Activated naive CD4-positive, alpha-beta T cell treated with anti-CD3 and anti-CD28 coated beads, Interleukin-2, amount 50 U/mL, for 24 hours (primary cell): Measurements from ENCODE around the gene UCK1.

Experiments used
- H3K27ac Mint-ChIP-seq: one replicate; pipeline ENCODE4 v1.8.0; 2021; ENCODE audit warnings: mild to moderate bottlenecking, mixed read lengths
- H3K27me3 Mint-ChIP-seq: one replicate; pipeline ENCODE4 v1.8.0; 2021; ENCODE audit warnings: mixed read lengths
- H3K36me3 Mint-ChIP-seq: one replicate; pipeline ENCODE4 v1.8.0; 2021; ENCODE audit warnings: mixed read lengths
- H3K4me1 Mint-ChIP-seq: one replicate; pipeline ENCODE4 v1.8.0; 2021; ENCODE audit warnings: mixed read lengths
- H3K4me3 Mint-ChIP-seq: one replicate; pipeline ENCODE4 v1.8.0; 2021; ENCODE audit warnings: mild to moderate bottlenecking, mixed read lengths
- H3K9me3 Mint-ChIP-seq: one replicate; pipeline ENCODE4 v1.8.0; 2021; ENCODE audit warnings: mixed read lengths

The UCK1 gene

DNA sequence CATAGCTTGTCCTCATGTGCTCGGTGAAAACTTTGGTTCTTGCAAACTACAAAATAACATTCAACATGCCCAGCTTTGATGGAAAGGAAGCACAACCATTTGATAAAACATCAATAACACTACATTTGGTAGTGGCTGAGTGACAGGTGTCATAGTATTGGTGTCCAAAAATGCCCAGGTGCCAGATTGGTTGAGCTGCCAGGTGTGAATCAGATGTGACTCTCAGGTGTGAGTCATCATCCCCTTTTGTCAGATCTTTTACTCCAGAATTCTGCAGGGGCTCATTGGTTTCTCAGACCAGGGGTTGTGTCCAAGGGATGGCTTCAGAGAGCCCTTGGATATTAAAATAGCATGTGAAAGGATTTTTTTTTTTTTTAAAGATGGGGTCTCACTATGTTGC is 50.8 kb downstream of the UCK1 start:
- peaks cover 2% of the 10 kb centered on the region for H3K36me3 Mint-ChIP-seq

DNA sequence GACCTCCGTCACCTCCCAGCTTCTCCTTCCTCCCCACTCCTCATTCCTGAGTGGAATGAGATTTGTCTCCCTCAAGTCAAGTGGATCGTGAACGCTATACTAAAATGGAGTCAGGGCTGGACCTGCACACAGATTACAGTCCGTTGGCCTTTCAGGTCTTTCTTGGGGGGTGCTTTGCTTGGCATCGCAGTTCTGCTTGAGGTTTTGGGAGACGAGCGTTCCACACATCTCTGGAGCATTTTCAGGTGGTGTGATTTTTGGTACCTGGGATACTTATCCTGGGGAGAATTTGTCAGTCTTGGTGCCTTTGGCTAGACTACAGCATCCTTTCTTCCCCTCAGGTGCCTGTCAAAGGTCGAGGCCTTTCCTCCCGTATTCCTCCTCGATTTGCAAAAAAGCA is 52.2 kb downstream of the UCK1 start:
- Mint-ChIP-seq H3K4me1 (no peaks in the 10 kb centered on the region), H3K4me3 (no peak overlapping the region), H3K27me3 (no peaks in the 10 kb centered on the region), H3K9me3 (no peaks in the 10 kb centered on the region), H3K27ac (no peak overlapping the region), H3K36me3 (peaks cover 2% of the 10 kb centered on the region)

More for the DNA sequence above, 50.8 kb downstream of the UCK1 start:
- H3K4me1 Mint-ChIP-seq, result no peaks in the 10 kb centered on the region
- no peaks in the 10 kb centered on the region for H3K27me3 Mint-ChIP-seq
- no peaks in the 10 kb centered on the region for H3K9me3 Mint-ChIP-seq
- no peak overlapping the region for H3K4me3 Mint-ChIP-seq
- H3K27ac Mint-ChIP-seq, result peak overlapping the region; percentile 70

GRCh38 chr9:131478421-131478868 is 52.6 kb downstream of the UCK1 start:
- H3K27ac Mint-ChIP-seq, result peak overlapping the region; percentile 76
- no peaks in the 10 kb centered on the region for H3K27me3 Mint-ChIP-seq
- peaks cover 2% of the 10 kb centered on the region for H3K36me3 Mint-ChIP-seq
- no peak overlapping the region for H3K4me3 Mint-ChIP-seq
- H3K4me1 Mint-ChIP-seq, result no peaks in the 10 kb centered on the region
- no peaks in the 10 kb centered on the region for H3K9me3 Mint-ChIP-seq

GRCh38 chr9:131477816-131478419 is 53.1 kb downstream of the UCK1 start:
- Mint-ChIP-seq H3K4me1 (no peaks in the 10 kb centered on the region), H3K4me3 (no peak overlapping the region), H3K27ac (peak overlapping the region; percentile 76), H3K36me3 (peaks cover 2% of the 10 kb centered on the region), H3K9me3 (no peaks in the 10 kb centered on the region), H3K27me3 (no peaks in the 10 kb centered on the region)

GRCh38 chr9:131477367-131477766 is 53.7 kb downstream of the UCK1 start:
- Mint-ChIP-seq H3K4me3 (no peak overlapping the region), H3K9me3 (no peaks in the 10 kb centered on the region), H3K36me3 (peaks cover 4% of the 10 kb centered on the region), H3K27me3 (no peaks in the 10 kb centered on the region), H3K27ac (no peak overlapping the region), H3K4me1 (no peaks in the 10 kb centered on the region)

DNA sequence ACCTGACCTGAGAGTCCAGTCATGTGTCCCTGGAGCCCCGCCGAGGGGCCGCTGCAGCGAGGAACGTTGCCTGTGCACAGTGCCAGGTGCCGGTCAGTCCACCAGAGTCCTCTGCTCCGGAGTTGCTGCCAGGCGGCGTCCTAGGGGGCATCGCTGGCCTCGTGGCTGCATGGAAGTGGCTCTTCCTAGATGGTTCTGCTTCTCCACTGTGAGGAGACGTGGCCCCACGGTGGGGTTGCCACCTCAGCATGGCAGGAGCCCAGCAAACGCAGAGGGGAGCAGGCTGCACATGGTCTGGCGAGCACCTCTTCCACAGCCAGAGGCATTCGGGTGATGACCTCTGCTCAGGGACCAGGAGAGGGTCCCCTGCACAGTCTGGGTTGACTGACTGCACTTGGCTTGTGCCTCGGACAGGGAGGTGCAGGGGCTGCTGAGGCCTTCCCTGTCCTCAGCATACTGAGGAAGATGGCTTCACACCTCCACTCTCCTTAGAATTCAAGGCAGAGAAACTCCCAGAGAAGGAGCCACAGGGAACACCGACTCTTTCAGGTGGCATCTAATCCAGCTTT is 54.2 kb downstream of the UCK1 start:
- Mint-ChIP-seq H3K27ac (no peak overlapping the region), H3K4me3 (no peak overlapping the region), H3K27me3 (no peaks in the 10 kb centered on the region), H3K9me3 (no peaks in the 10 kb centered on the region), H3K4me1 (no peaks in the 10 kb centered on the region), H3K36me3 (peaks cover 4% of the 10 kb centered on the region)

DNA sequence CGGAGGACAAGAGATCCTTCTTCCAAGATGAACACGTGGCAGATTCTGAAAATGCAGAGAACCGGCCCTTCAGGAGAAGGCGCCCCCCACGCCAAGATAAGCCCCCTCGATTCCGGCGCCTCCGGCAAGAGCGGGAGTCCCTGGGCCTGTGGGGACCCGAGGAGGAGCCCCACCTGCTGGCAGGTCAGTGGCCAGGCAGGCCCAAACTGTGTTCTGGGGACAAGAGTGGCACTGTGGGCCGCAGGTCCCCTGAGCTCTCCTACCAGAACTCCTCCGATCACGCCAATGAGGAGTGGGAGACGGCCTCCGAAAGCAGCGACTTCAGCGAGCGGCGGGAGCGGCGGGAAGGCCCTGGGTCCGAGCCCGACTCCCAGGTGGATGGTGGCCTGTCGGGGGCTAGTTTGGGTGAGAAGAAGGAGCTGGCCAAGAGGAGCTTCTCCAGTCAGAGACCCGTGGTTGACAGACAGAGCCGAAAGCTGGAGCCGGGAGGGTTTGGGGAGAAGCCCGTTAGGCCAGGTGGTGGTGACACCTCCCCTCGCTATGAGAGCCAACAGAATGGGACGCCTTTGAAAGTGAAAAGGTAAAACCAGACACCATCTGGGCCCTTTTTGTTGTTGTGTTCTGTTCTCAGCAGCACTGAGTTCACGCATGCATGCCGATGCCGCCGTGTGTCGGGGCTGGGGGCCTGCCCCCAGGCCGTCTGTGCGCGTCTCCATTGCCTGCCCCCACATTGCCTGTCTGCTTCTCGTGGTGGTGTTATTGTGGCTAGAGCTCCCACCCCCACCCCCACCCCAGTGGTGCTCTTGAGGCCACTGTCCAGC is 54.9 kb downstream of the UCK1 start:
- H3K4me3 Mint-ChIP-seq, result no peak overlapping the region
- no peaks in the 10 kb centered on the region for H3K4me1 Mint-ChIP-seq
- H3K27ac Mint-ChIP-seq, result no peak overlapping the region
- no peaks in the 10 kb centered on the region for H3K9me3 Mint-ChIP-seq
- H3K27me3 Mint-ChIP-seq, result no peaks in the 10 kb centered on the region
- peaks cover 7% of the 10 kb centered on the region for H3K36me3 Mint-ChIP-seq

DNA sequence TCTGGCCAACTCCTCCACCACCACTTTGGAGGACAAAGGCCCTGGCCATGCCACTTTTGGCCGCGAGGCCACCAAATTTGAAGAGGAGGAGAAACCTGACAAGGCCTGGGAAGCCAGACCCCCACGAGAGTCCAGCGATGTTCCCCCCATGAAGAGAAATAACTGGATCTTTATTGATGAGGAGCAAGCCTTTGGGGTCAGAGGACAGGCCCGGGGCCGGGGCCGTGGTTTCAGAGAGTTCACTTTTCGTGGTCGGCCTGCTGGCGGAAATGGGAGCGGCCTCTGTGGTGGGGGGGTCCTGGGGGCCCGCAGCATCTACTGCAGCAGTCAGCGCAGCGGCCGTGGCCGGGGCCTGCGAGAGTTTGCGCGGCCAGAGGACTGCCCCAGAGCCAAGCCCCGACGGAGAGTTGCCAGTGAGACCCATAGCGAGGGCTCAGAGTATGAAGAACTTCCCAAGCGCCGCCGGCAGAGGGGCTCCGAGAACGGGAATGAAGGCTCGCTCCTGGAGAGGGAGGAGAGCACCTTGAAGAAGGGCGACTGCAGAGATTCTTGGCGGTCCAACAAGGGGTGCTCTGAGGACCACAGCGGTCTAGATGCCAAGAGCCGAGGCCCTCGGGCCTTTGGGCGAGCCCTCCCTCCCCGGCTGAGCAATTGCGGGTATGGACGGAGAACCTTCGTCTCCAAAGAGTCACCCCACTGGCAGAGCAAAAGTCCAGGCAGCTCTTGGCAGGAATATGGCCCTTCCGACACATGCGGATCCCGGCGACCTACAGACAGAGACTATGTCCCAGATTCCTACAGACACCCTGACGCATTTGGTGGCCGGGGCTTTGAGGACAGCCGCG is 55.7 kb downstream of the UCK1 start:
- Mint-ChIP-seq H3K27me3 (no peaks in the 10 kb centered on the region), H3K4me3 (no peak overlapping the region), H3K4me1 (no peaks in the 10 kb centered on the region), H3K27ac (peak overlapping the region; percentile 46), H3K9me3 (no peaks in the 10 kb centered on the region), H3K36me3 (peaks cover 11% of the 10 kb centered on the region)

GRCh38 chr9:131474711-131475110 is 56.4 kb downstream of the UCK1 start:
- H3K9me3 Mint-ChIP-seq, result no peaks in the 10 kb centered on the region
- H3K27ac Mint-ChIP-seq, result peak overlapping the region; percentile 46
- peaks cover 15% of the 10 kb centered on the region for H3K36me3 Mint-ChIP-seq
- no peaks in the 10 kb centered on the region for H3K4me1 Mint-ChIP-seq
- no peak overlapping the region for H3K4me3 Mint-ChIP-seq
- H3K27me3 Mint-ChIP-seq, result no peaks in the 10 kb centered on the region

DNA sequence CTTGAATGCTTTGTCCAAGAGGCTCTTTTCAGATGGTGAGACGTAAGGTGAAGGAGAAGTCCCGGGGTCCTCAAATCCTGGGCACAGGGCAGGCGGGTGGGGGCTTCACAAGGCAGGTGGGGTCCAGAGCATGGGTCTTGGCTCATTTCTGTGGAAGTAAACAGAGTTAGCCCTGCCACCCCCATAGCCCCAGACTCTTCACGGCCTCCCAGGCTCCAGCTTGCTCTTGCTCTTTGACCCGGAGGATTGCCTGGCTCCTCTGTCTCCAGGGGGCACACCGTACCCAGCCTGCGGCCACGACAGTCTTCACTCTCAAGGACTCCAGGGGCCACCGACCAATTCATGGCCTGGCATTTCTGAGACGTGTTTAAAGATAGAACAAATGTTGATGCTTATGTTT is 57.2 kb downstream of the UCK1 start:
- Mint-ChIP-seq H3K27ac (no peak overlapping the region), H3K9me3 (no peaks in the 10 kb centered on the region), H3K4me1 (no peaks in the 10 kb centered on the region), H3K36me3 (peaks cover 17% of the 10 kb centered on the region), H3K27me3 (no peaks in the 10 kb centered on the region), H3K4me3 (no peak overlapping the region)
